SKM-1 (cell line): ENCODE measurements around the gene SWT1.
A peak's percentile ranks its signal among the peaks of the same experiment; 100 is the strongest.
"Not testable (repeated sequence)": the region's sequence is repeated elsewhere in the genome, so short reads cannot be mapped to it uniquely, and the experiment has no call there.

Source experiments
- DNase-seq: peaks from one replicate; lab custom pipeline; 2025; ENCODE audit not compliant: unreplicated experiment; lab: John Stamatoyannopoulos, UW

SWT1 gene

DNA sequence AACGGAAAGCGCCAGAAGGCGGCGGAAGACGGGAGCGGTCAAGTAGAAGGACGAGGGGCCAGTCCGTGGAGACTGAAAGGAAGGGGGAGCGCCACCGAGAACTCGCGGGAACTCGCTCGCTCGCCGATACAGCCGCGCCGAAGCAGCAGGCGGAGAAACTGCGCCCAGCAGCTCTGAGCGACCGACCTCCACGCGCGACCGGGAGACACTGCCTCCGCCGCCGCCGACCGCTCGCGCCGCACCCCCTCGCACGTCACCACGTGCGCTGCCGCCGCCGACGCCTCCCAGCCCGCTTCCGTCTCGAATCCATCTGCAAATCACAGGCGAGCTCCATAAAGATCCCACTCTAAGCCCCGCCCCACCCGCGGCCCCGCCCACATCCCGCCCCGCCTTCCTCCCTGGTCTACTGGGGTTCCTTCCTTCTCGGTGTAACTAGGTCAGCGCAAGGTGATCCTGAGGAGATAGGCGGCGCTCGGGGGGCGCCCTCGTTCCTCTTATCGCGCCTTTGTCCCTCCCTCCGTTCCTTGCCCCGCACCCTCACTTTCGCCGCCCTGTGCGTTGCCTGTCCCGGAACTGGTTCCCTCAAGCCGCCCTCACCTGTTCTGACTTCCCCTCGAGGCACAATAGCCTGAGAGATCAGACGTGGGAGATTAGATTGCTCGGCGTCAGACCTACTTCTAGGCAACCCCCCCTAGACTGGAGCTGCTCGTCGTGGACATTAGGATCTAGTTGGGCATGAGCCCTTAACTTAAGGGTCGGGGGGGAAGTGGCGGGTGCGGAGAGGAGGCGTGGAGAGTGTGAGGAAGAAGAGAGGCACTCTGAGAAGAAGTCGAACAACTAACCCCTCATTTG, 160.3 kb downstream of the SWT1 start, which contains the start of gene IVNS1ABP:
IVNS1ABP (minus strand) TSS at position 210 of the 852 bp plus-strand sequence. CDS start 7,750 bp downstream, outside the sequence.
- DNase-seq = peak; percentile 96

DNA sequence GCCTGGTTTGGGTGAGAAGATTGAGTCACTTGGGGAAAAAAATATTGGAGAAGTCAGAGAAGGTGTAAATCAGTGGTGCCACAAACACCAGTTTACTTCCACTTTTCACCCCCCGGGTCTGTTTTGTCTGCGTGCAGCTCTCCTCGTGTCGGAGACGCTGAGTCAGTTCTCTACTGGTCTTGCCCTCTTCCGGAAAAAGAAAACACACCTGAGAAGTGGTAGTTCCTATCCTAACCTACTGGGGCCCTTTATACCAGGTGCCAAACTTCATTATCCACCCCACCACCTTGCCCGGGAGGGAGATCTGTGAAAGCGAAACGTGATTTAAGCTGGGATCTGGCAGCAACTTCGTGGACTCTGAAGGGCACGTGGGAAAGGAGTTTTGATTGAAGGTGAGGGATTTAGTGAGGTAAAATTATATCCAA, 160.9 kb downstream of the SWT1 start:
- no peak for DNase-seq

DNA sequence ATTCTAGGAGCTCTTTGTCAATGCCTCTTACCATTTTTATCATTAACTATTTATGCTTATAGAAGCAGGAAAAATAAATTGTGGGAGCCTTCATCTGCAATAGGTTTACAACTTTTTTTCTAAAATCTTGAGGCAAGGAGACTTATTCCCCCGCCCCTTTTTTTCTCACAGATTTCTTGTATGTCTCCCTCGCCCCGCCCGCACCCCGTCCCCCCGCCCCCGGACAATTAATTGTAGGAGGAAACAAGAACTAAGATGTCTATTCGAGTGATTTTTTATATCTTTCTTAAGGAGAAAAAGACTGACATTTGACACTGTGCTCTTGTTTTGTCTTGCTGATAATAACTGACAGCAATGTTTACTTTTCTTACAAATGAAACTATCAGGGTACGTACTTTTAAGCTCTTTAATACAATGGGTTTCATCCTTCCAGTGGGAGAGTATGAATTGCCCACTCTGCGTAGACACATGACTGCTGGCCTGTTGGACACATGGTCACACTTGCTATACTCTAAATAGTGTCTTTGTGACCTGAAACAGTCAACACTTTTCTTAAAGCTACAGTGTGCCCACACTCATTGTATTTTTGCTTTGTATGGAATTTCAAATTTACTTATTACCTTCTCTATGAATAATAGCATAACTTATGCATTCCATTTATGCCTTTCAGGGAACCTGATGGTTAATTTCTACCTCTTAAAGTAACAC, 161.6 kb downstream of the SWT1 start:
- DNase-seq = no peak

DNA sequence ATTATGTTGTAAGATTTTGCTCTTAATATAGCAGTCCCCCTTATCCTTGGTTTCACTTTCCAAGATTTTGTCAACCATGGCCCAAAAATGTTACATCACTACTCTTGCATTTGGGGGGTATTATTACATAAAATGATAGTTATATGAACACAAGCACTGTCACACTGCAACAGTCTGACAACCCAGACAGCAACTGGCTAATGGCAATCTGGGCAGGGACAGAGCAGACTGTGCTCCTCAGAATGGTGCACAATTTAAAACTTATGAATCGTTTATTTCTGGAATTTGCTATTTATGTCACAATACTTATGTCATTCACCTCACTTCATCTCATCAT, 162.1 kb downstream of the SWT1 start:
- no peak for DNase-seq

GRCh38 chr1:185321104-185321503, 164.1 kb downstream of the SWT1 start:
- not testable (repeated sequence) for DNase-seq

- not testable (repeated sequence) for DNase-seq
These were observed 164.8 kb downstream of the SWT1 start for GRCh38 chr1:185321653-185322221.

DNA sequence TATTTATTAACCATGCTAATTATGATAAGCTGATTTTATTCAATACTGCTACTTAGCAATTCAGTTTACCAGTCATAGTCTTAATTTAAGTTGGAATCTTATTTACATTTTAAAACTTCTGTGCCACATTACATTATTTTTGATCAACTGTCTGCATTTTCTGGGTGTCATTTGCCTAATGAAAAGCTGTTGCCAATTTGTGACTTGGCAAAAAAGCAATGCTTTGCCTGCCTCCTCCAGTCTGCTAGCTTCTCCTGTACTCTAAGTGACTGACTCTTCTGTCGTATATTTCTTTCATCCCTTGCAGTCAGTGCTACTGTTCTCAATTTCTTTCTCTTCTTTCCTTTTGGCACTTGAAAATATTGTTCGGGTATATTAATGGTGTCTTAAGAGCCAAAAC, 165.7 kb downstream of the SWT1 start:
- DNase-seq = no peak

DNA sequence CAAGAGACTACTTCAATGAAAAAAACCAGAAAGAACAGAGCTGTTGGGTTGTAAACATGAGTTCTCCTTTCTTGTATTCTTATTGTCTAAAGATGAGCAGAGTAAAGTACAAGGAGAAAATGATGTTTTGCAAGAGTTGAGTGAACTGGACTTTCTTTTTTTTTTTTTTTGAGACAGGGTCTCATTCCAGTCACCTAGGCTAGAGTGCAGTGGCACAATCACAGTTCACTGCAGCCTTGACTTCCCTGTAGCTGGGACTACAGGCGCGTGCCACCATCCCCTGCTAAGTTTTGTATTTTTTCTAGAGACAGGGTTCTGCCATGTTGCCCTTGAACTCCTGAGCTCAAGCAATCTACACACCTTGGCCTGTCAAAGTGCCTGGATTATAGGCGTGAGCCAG, 167.2 kb downstream of the SWT1 start:
- DNase-seq = no peak

DNA sequence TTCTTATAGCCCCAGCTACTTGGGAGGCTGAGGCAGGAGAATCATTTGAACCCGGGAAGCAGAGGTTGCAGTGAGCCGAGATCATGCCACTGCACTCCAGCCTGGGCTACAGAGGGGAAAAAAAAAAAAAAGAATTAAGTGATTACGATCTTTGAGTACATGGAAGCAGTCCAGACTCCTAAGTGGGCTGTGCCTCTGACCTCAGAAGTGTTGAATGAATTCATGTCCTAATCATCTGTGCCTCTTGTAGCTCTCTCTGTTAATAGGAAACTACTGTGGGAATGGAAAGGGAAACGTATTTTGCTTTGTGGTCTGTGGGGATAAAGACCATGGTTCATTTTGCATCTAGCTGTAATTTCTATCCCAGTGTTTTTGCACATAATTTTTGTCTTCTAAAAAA, 168.4 kb downstream of the SWT1 start:
- no peak for DNase-seq

DNA sequence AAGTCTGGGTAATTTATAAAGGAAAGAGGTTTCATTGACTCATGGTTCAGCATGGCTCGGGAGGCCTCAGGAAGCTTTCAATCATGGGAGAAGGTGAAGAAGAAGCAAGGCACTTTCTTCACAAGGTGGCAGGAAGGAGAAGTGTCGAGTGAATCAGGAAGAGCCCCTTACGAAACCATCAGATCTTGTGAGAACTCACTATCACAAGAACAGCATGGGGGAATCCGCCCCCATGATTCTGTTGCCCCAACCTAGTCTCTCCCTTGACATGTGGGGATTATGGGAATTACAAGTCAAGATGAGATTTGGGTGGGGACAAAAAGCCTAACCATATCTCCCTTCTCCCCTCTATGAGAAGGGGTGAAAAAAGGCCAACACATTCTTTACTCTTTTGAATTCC, 171.3 kb downstream of the SWT1 start:
- peak; percentile 21 for DNase-seq

DNA sequence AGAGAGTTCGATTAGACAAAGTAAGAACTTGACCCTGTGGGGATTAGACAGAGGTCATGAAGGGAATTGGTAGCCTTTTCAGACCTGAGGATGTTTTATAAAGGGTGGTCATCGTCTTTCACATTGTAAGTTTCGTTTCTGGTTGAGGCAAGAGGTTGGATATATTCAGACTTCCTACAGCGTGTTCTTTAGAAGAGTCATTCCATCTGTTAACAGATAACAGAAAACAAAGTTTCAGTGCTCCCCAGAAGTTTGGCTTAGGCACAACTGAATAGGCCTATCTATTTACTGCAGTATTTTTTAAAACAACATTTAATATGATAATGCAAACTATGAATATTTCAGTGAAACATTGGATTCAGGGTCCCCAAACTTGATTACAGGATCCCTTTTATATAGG, 177.2 kb downstream of the SWT1 start:
- no peak for DNase-seq

GRCh38 chr1:185337246-185337645, 180.3 kb downstream of the SWT1 start:
- DNase-seq = no peak

DNA sequence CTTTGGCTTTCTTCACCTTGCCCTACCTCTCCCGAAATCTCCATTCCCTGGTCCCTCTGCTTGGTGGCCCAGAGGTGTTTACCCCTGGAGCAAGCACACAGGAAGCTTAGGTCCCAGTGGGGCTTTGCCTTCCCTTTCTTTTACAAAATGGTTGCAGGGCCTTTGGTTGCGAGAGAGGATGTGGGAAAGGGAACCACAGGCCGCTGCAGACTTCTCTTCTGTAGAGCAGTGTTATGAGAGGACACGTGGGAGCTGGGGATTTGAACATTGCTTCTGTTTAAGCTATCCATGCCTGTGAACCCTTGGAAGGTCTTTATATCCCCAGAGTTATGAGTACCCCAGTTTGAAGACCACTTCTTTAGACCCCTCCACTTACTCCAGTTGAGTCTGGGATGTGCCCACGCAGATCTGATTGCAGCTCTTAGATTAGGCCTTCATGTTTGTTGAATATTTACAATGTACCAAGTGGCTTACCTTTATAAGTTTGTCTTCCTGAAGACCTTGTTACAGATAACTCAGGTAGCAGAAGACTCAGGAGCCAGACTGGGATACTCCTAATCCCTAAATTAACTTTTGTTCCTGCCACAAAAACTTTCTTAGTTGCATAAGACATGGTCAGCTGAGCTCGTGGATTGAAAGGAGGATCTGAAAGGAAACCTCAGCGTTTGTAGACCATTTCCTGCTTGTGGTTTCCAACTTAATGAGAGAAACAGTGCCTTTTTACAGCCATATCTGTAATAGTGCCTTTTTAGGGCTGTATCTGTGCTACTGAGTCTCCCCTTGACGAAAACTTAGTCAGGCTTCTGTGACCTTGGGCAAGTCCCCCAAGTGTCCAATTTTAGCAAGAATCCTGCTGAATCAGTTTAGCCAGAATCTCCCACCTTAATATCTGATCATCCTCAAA, 182.0 kb downstream of the SWT1 start:
- DNase-seq = peak; percentile 90

DNA sequence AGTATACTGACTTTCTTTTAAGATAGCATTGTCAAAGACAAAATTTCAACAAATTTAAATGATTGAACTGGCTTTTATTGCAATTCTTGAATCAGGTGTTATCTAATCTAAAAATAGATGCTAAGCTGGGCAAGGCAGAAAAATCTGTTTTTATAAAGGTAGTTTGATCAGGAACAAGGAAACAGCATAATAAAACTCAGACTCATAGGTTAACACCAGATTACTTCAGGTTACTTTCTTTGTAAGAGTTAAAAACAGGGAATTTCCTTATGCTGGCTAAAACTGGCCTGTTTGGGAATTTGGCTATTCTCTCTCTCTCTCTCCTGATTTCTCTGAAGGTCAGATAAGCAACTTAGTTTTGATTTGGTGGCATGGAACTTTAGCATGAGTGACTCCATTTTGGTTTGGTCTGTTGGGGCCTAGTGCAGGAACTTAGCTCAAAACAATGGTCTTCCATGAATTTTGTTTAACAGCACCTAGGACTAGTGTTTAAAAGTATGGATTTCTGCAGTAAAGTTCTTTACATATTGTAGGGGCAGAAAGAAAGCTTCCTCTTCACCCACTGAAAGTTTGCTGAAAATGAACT, 184.3 kb downstream of the SWT1 start:
- no peak for DNase-seq
